A549 (cell line): ENCODE data around the gene IL17RE. TPM values are rescaled to one million over a fixed set of nuclear protein-coding genes. Genes with fewer than 3 reads are reported as not detected.
A peak's percentile ranks its signal among the peaks of the same experiment; 100 is the strongest.

Source experiments
- ATAC-seq, 2 experiments: fragments of 200-7000 bp in 1 of 2; fragments of >200 bp in 1 of 2; cut with Nextera tagmentation in 1 of 2; cut with Tn5 transposase in 1 of 2; 3 replicates each; pipeline versions ENCODE4 v1.8.0 to v1.9.1; 2018 to 2020; ENCODE audit warnings: mild to moderate bottlenecking in 1 of 2, moderate library complexity in 1 of 2
- CTCF ChIA-PET: fragments of 300-600 bp; sonication (Branson Sonifier 250); formaldehyde crosslinking; extraction: SDS; loops from one replicate; lab custom pipeline; 2021; ENCODE audit warnings: antibody characterized with exemption, inconsistent platforms; lab: Yijun Ruan, JAX
- POLR2A ChIA-PET: fragments of 350-600 bp; formaldehyde crosslinking; extraction: SDS; loops from one replicate; lab custom pipeline; 2021; ENCODE audit warnings: antibody characterized with exemption, inconsistent platforms; lab: Yijun Ruan, JAX
- DNase-seq, 2 experiments: peaks; one replicate each; pipeline versions ENCODE4 v3.0.0 to v3.0.0-alpha.2; 2011 to 2016; ENCODE audit warnings: low read depth in 1 of 2, low spot score in 1 of 2
- FAIRE-seq: peaks from 2 replicates; lab custom pipeline; 2011; peaks lifted over from hg19 to GRCh38; lab: Jason Lieb, UNC
- H3K27ac ChIP-seq, 2 experiments: fragments of >200 bp; sonication (Bioruptor Twin); formaldehyde crosslinking; 3 replicates each; pipeline ENCODE4 v1.5.1; 2016 to 2017
- H3K4me1 ChIP-seq: fragments of >200 bp; sonication (Bioruptor Twin); formaldehyde crosslinking; 3 replicates; pipeline ENCODE4 v1.6.1; 2016
- H3K4me2 ChIP-seq: fragments of >200 bp; sonication (Bioruptor Twin); formaldehyde crosslinking; 3 replicates; pipeline ENCODE4 v1.6.1; 2016
- H3K4me3 ChIP-seq: fragments of >200 bp; sonication (Bioruptor Twin); formaldehyde crosslinking; 3 replicates; pipeline ENCODE4 v1.5.1; 2016
- H3K9me3 ChIP-seq: fragments of >200 bp; sonication (Bioruptor Twin); formaldehyde crosslinking; 3 replicates; pipeline ENCODE4 v1.6.1; 2016
- BHLHE40 ChIP-seq: IDR thresholded peaks from 2 replicates; pipeline ENCODE4 v1.6.1; 2012; ENCODE audit warnings: low read depth, low read length, inconsistent platforms
- FOSL2 ChIP-seq, 2 experiments: fragments of 450-650 bp in 1 of 2; fragments of >200 bp in 1 of 2; sonication (Bioruptor Twin) in 1 of 2; formaldehyde crosslinking; IDR thresholded peaks; 2 replicates each; pipeline versions ENCODE4 v1.5.0 to v1.6.1; 2016 to 2020; ENCODE audit warnings: mild to moderate bottlenecking in 1 of 2, moderate library complexity in 1 of 2
- JUNB ChIP-seq: fragments of >200 bp; sonication (Bioruptor Twin); formaldehyde crosslinking; IDR thresholded peaks from 2 replicates; pipeline ENCODE4 v1.6.1; 2016
- KDM5A ChIP-seq: fragments of 200-600 bp; sonication (generic); IDR thresholded peaks from 2 replicates; pipeline ENCODE4 v1.6.1; 2016; ENCODE audit warnings: antibody characterized with exemption, mild to moderate bottlenecking
- MAZ ChIP-seq: fragments of 150-350 bp; IDR thresholded peaks from 2 replicates; pipeline ENCODE4 v1.6.1; 2014; ENCODE audit warnings: antibody characterized with exemption, low read depth, low read length, borderline replicate concordance
- RAD21 ChIP-seq, 2 experiments: fragments of >200 bp in 1 of 2; sonication (Bioruptor Twin) in 1 of 2; formaldehyde crosslinking in 1 of 2; IDR thresholded peaks in 1 of 2; conservative IDR thresholded peaks in 1 of 2; 2 replicates in 1 of 2; 3 replicates in 1 of 2; pipeline ENCODE4 v1.6.1; 2012 to 2018; ENCODE audit warnings: inconsistent platforms in 1 of 2
- SMC3 ChIP-seq: fragments of >200 bp; sonication (Bioruptor Twin); formaldehyde crosslinking; IDR thresholded peaks from 3 replicates; pipeline ENCODE4 v1.6.1; 2018; ENCODE audit warnings: inconsistent platforms
- TP53 ChIP-seq: fragments of 250-450 bp; sonication (Bioruptor Pico); IDR thresholded peaks from 2 replicates; pipeline ENCODE4 v1.5.0; 2021; ENCODE audit warnings: mild to moderate bottlenecking, moderate library complexity
- ZNF302 ChIP-seq: fragments of 250-450 bp; sonication (Bioruptor Pico); IDR thresholded peaks from 2 replicates; pipeline ENCODE4 v1.9.0; 2021; ENCODE audit warnings: inconsistent platforms, mild to moderate bottlenecking, moderate library complexity
- ZSCAN20 ChIP-seq: fragments of 250-450 bp; sonication (Bioruptor Pico); IDR thresholded peaks from 2 replicates; pipeline ENCODE4 v1.8.0; 2022; ENCODE audit warnings: mild to moderate bottlenecking, moderate library complexity
- WGBS: methylation state at CpG from one replicate; pipeline ENCODE4 v1.1.6; 2017; ENCODE audit errors: missing lambda C conversion rate; 5-methylcytosine and 5-hydroxymethylcytosine counted together
- polyA plus RNA-seq, 4 experiments: library from polyadenylated mRNA; depleted of rRNA in 3 of 4; stranded (reverse); fragments of >200 nt; fragmentation: RNase III in 1 of 4; extraction: RNeasy Plus Mini Kit Qiagen cat#74134 plus additional on column Dnase treatment in 1 of 4; gene quantifications; 2 replicates in 3 of 4; 3 replicates in 1 of 4; pipeline ENCODE4 v1.2.3, GENCODE V29; 2011 to 2017
- TF ChIP-seq, protein P1 (sequence below): fragments of 250-450 bp; sonication (Bioruptor Pico); IDR thresholded peaks from 2 replicates; pipeline ENCODE4 v1.5.0; 2021; ENCODE audit warnings: mild to moderate bottlenecking, moderate library complexity, borderline replicate concordance
- TF ChIP-seq, protein P2 (sequence below): IDR thresholded peaks from 2 replicates; pipeline ENCODE4 v1.6.1; 2012
- TF ChIP-seq, protein P3 (sequence below): fragments of >200 bp; sonication (Bioruptor Twin); formaldehyde crosslinking; IDR thresholded peaks from 3 replicates; pipeline ENCODE4 v1.6.1; 2016
- TF ChIP-seq, protein P4 (sequence below): IDR thresholded peaks from 2 replicates; pipeline ENCODE4 v1.6.1; 2012
- TF ChIP-seq, protein P5 (sequence below): fragments of >200 bp; sonication (Bioruptor Twin); formaldehyde crosslinking; IDR thresholded peaks from 3 replicates; pipeline ENCODE4 v1.5.1; 2016

The IL17RE gene
- polyA plus RNA-seq, 2 of the 4 experiments (the other 2 are of a cell fraction): 0.44 to 0.53 TPM

DNA sequence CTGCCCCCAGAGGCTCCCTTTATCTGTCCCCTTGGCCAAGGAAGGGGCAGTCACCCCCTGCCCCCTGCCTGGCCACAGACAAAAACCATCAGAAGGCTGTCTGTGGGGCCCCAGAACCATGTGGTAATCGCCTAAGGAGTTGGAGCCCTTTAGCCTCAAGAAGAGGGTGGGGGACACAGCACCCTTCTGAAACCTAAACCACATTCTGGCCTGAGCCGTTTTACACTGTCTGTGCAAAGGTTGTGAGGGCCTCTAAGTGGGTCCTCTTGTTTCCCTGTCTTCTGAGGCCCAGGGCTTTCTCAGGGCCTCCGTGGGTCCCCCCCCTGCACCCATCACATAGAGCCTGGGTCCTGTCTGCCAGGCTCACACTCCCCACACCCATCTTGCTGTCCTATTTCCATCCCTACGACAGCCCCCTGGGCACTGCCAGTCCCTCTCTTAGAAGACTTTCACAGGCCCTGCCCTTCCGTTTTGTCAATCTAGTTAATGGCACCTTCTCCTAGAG is 41.0 kb upstream of the IL17RE start:
- TF ChIP-seq, protein P1, sequence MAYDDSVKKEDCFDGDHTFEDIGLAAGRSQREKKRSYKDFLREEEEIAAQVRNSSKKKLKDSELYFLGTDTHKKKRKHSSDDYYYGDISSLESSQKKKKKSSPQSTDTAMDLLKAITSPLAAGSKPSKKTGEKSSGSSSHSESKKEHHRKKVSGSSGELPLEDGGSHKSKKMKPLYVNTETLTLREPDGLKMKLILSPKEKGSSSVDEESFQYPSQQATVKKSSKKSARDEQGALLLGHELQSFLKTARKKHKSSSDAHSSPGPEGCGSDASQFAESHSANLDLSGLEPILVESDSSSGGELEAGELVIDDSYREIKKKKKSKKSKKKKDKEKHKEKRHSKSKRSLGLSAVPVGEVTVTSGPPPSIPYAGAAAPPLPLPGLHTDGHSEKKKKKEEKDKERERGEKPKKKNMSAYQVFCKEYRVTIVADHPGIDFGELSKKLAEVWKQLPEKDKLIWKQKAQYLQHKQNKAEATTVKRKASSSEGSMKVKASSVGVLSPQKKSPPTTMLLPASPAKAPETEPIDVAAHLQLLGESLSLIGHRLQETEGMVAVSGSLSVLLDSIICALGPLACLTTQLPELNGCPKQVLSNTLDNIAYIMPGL (CRISPR knock-in tag): no peak
- no peak for TF ChIP-seq TP53
- no peak for TF ChIP-seq ZNF302 (CRISPR knock-in tag)
- TF ChIP-seq, protein P2, sequence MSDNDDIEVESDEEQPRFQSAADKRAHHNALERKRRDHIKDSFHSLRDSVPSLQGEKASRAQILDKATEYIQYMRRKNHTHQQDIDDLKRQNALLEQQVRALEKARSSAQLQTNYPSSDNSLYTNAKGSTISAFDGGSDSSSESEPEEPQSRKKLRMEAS: no peak
- TF ChIP-seq KDM5A: no peak
- TF ChIP-seq, protein P3, sequence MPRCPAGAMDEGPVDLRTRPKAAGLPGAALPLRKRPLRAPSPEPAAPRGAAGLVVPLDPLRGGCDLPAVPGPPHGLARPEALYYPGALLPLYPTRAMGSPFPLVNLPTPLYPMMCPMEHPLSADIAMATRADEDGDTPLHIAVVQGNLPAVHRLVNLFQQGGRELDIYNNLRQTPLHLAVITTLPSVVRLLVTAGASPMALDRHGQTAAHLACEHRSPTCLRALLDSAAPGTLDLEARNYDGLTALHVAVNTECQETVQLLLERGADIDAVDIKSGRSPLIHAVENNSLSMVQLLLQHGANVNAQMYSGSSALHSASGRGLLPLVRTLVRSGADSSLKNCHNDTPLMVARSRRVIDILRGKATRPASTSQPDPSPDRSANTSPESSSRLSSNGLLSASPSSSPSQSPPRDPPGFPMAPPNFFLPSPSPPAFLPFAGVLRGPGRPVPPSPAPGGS: no peak
- TF ChIP-seq BHLHE40: no peak
- TF ChIP-seq, protein P4, sequence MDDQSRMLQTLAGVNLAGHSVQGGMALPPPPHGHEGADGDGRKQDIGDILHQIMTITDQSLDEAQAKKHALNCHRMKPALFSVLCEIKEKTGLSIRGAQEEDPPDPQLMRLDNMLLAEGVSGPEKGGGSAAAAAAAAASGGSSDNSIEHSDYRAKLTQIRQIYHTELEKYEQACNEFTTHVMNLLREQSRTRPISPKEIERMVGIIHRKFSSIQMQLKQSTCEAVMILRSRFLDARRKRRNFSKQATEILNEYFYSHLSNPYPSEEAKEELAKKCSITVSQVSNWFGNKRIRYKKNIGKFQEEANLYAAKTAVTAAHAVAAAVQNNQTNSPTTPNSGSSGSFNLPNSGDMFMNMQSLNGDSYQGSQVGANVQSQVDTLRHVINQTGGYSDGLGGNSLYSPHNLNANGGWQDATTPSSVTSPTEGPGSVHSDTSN: no peak
- TF ChIP-seq SMC3: no peak
- TF ChIP-seq ZSCAN20 (CRISPR knock-in tag): no peak
- TF ChIP-seq RAD21 (conservative IDR thresholded peaks at IDR 0.05 in 1 of 2, IDR thresholded peaks at IDR 0.05 in 1 of 2): no peak
- no peak for TF ChIP-seq FOSL2 (IDR thresholded peaks at IDR 0.05)
- no peak for TF ChIP-seq FOSL2 (CRISPR knock-in tag; IDR thresholded peaks at IDR 0.05)
- no peak for TF ChIP-seq JUNB
- ChIA-PET CTCF (interaction anchor here (0.5 to 1.8 kb wide), 5 partner anchors 13 to 155 kb away, joined by 3 to 5 read pairs (median 3); no protein-coding TSS in a partner anchor), POLR2A (interaction anchor here (0.6 kb wide), 1 partner anchor 64 kb away, joined by 4 read pairs; no protein-coding TSS in a partner anchor)
- FAIRE-seq: no peak
- Histone ChIP-seq H3K4me3 (no peak overlapping the region), H3K9me3 (no peaks in the 10 kb centered on the region), H3K4me1 (peaks cover 26% of the 10 kb centered on the region), H3K27ac (peak overlapping the region; percentile 72 to 85; a peak in 5 of 6 replicates), H3K4me2 (no peak overlapping the region)
- no peak for ATAC-seq
- no peak for DNase-seq
- WGBS: 81% methylated on average over 5 of the region's 5 CpGs

DNA sequence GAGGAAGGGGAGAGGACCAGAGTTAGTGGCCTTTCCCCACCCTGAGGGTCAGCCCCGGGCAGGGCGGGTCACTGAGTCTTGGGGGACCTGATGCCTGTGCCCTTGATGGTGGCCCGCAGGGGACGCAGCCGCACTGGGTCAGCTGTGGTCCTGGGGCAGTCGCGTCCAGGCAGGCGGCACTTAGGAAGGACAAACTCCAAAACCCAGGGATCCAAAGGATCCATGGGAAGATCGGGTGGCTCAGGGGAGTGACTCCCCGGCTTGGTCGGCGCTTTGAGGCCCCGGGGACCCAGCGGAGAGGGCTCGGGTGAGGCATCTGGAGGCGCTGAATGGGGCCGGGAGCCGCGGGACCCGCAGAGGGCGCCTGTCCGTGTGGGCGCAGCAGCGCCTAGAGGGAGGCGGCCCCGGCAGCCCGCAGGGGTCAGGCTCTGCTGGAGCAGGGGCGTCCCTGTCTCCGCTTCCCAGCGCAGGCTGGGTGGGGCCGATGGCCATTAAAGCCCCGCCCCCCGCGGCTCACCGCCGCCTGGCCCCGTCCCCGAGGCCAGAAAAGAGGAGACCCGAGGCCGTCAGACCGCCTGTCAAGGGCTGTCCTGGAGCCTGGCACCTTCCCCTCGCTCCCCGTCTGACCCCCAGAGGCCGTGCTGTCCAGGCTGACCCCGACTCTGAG is 40.1 kb upstream of the IL17RE start:
- ATAC-seq (peak; percentile 68 to 88), DNase-seq (peak; percentile 36 to 53), FAIRE-seq (no peak)
- Histone ChIP-seq H3K27ac (peak overlapping the region; percentile 72 to 85; a peak in 5 of 6 replicates), H3K4me1 (peaks cover 26% of the 10 kb centered on the region), H3K4me3 (peak overlapping the region; percentile 26; the same call in 1 of the 3 replicates), H3K9me3 (no peaks in the 10 kb centered on the region), H3K4me2 (peak overlapping the region; percentile 59)
- WGBS: 64% methylated on average over 25 of the region's 45 CpGs
- ChIA-PET POLR2A (interaction anchor here (2.3 kb wide), 1 partner anchor 70 kb away, joined by 7 read pairs; the partner anchor contains the start of gene CRELD1), CTCF (interaction anchor here (1.1 kb wide), 1 partner anchor 72 kb away, joined by 3 read pairs; no protein-coding TSS in a partner anchor)
- TF ChIP-seq SMC3: peak; percentile 50
- TF ChIP-seq, protein P5, sequence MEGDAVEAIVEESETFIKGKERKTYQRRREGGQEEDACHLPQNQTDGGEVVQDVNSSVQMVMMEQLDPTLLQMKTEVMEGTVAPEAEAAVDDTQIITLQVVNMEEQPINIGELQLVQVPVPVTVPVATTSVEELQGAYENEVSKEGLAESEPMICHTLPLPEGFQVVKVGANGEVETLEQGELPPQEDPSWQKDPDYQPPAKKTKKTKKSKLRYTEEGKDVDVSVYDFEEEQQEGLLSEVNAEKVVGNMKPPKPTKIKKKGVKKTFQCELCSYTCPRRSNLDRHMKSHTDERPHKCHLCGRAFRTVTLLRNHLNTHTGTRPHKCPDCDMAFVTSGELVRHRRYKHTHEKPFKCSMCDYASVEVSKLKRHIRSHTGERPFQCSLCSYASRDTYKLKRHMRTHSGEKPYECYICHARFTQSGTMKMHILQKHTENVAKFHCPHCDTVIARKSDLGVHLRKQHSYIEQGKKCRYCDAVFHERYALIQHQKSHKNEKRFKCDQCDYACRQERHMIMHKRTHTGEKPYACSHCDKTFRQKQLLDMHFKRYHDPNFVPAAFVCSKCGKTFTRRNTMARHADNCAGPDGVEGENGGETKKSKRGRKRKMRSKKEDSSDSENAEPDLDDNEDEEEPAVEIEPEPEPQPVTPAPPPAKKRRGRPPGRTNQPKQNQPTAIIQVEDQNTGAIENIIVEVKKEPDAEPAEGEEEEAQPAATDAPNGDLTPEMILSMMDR: peak; percentile 28; the same call in 2 of the 3 replicates
- TF ChIP-seq RAD21 (conservative IDR thresholded peaks at IDR 0.05 in 1 of 2, IDR thresholded peaks at IDR 0.05 in 1 of 2): peak; percentile 18 to 31; a peak in 1 of 5 replicates
- TF ChIP-seq MAZ: no peak
